NCI-H2171 treated with DMSO at 0.1 percent for 48 hours (cell line): ENCODE results near the gene AKNA.
"Not testable (repeated sequence)": the region's sequence is repeated elsewhere in the genome, so short reads cannot be mapped to it uniquely, and the experiment has no call there.

Experiments
- DNase-seq: peaks from one replicate; lab custom pipeline; 2025; lab: John Stamatoyannopoulos, UW

AKNA gene

GRCh38 chr9:114336699-114337395 is 50.9 kb downstream of the AKNA start:
- no peak for DNase-seq

GRCh38 chr9:114336157-114336556 is 51.6 kb downstream of the AKNA start:
- DNase-seq, result no peak

- DNase-seq, result peak; percentile 21
Observed at GRCh38 chr9:114335745-114336144, 52.0 kb downstream of the AKNA start.

- no peak for DNase-seq
Observed at GRCh38 chr9:114334490-114334889, 53.3 kb downstream of the AKNA start.

- not testable (repeated sequence) for DNase-seq
Observed at GRCh38 chr9:114333718-114334117, 54.1 kb downstream of the AKNA start.

GRCh38 chr9:114332474-114333040 is 55.2 kb downstream of the AKNA start:
- DNase-seq, result not testable (repeated sequence)

GRCh38 chr9:114331229-114332195 is 56.3 kb downstream of the AKNA start:
- not testable (repeated sequence) for DNase-seq

- DNase-seq, result no peak
Observed at GRCh38 chr9:114330636-114331035, 57.1 kb downstream of the AKNA start.

GRCh38 chr9:114329625-114330022 is 58.2 kb downstream of the AKNA start, which contains the start of gene ORM2:
TSS of gene ORM2 (plus strand) at chr9:114329869. CDS start at chr9:114329905, 36 bp downstream.
- DNase-seq, result not testable (repeated sequence)

- DNase-seq, result not testable (repeated sequence)
Observed at GRCh38 chr9:114328937-114329624, 58.7 kb downstream of the AKNA start.

GRCh38 chr9:114328357-114328820 is 59.4 kb downstream of the AKNA start:
- not testable (repeated sequence) for DNase-seq

- DNase-seq, result no peak
Observed at GRCh38 chr9:114327749-114328148, 60.0 kb downstream of the AKNA start.

- not testable (repeated sequence) for DNase-seq
Observed at GRCh38 chr9:114325684-114326254, 62.0 kb downstream of the AKNA start.

GRCh38 chr9:114324965-114325364 is 62.8 kb downstream of the AKNA start:
- not testable (repeated sequence) for DNase-seq

- no peak for DNase-seq
Observed at GRCh38 chr9:114324492-114324891, 63.3 kb downstream of the AKNA start.

- not testable (repeated sequence) for DNase-seq
Observed at GRCh38 chr9:114323849-114324248, 63.9 kb downstream of the AKNA start.

GRCh38 chr9:114322831-114323531 is 64.8 kb downstream of the AKNA start, which contains the start of gene ORM1:
TSS of gene ORM1 (plus strand) at chr9:114323098. CDS start at chr9:114323134, 36 bp downstream.
- not testable (repeated sequence) for DNase-seq

- DNase-seq, result not testable (repeated sequence)
Observed at GRCh38 chr9:114322160-114322818, 65.5 kb downstream of the AKNA start.

- DNase-seq, result no peak
Observed at GRCh38 chr9:114321759-114322158, 66.0 kb downstream of the AKNA start.

- DNase-seq, result not testable (repeated sequence)
Observed at GRCh38 chr9:114320710-114321109, 67.1 kb downstream of the AKNA start.
